Measurements from ENCODE around the gene MRPL23.

Gene MRPL23

GRCh38 chr11:1979607-1980006 lies 32.5 kb downstream of the MRPL23 start:
- Histone ChIP-seq H4K20me1 (ENCODE audit: low read depth, low read length) (no peaks in the 10 kb centered on the region), H3K4me2 (ENCODE audit: low read depth, low read length, poor library complexity, severe bottlenecking) (no peak overlapping the region)

DNA sequence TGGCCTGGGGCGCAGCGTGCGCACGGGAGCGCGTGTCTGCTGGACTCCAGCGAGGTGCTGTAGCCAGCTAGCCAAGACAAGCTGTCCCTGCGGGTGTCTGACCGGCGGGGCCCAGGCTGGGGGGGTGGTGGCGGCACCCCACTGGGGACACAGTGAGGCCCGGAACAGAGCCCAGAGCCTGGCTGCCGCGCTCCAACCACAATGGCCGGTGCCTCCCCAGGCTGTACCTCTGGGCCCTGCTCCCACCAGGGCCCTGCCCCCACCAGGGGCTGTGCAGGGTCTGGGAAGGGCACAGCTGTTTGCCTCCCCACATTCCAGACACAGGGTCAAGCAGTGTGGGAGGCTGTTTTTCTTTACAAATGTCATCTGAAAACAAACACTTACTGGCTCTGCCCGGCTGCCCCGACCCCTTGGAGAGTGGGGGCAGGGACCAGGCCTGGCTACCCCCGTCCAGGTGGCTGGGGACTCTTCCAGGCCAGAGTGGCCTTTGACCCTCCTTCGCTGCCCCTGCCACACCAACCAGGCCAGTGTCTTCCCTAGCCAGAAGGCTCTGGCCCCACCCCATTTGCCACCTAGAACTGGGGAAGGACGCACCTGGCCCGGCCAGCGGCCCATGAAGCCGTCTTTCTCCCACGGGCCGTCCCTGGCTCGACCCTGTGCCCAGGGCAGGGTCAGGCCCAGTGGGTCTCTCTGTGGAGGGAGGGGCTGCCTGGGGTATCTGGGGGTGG lies 35.9 kb downstream of the MRPL23 start:
- Histone ChIP-seq H4K20me1 (ENCODE audit: low read depth, low read length) (no peaks in the 10 kb centered on the region), H3K4me3 (ENCODE audit: insufficient read depth, low read length, poor library complexity, severe bottlenecking) (no peak overlapping the region), H3K9me3 (ENCODE audit: insufficient read depth, low read length) (no peaks in the 10 kb centered on the region), H3K9ac (ENCODE audit: low read length) (no peak overlapping the region), H3K36me3 (ENCODE audit: low read length) (no peaks in the 10 kb centered on the region), H3K4me2 (ENCODE audit: low read depth, low read length, poor library complexity, severe bottlenecking) (no peak overlapping the region), H3K79me2 (ENCODE audit: insufficient read depth, low read length) (no peaks in the 10 kb centered on the region), H3K9me2 (replicated peaks; ENCODE audit: insufficient read depth, low read length) (no peaks in the 10 kb centered on the region), H3K27me3 (ENCODE audit: low read length) (no peaks in the 10 kb centered on the region), H3F3A (ENCODE audit: insufficient read depth) (no peaks in the 10 kb centered on the region), H2AFZ (ENCODE audit: low read depth, low read length, severe bottlenecking) (no peak overlapping the region), H3K27ac (ENCODE audit: low read depth, low read length) (no peak overlapping the region)
- TF ChIP-seq CTCF (IDR thresholded peaks at IDR 0.05; ENCODE audit: insufficient read depth, low read length, poor library complexity, severe bottlenecking) (no peak), EZH2phosphoT487 (conservative IDR thresholded peaks at IDR 0.05; ENCODE audit: low read length) (no peak)

More at GRCh38 chr11:1979607-1980006, 32.5 kb downstream of the MRPL23 start:
- no peaks in the 10 kb centered on the region for H3K9me3 ChIP-seq (ENCODE audit: insufficient read depth, low read length)
- H2AFZ ChIP-seq (ENCODE audit: low read depth, low read length, severe bottlenecking) = no peak overlapping the region
- TF ChIP-seq CTCF (IDR thresholded peaks at IDR 0.05; ENCODE audit: insufficient read depth, low read length, poor library complexity, severe bottlenecking) = no peak
- no peaks in the 10 kb centered on the region for H3K9me2 ChIP-seq (replicated peaks; ENCODE audit: insufficient read depth, low read length)
- no peak overlapping the region for H3K9ac ChIP-seq (ENCODE audit: low read length)
- H3K27me3 ChIP-seq (ENCODE audit: low read length) = no peaks in the 10 kb centered on the region
- H3K4me3 ChIP-seq (ENCODE audit: insufficient read depth, low read length, poor library complexity, severe bottlenecking) = no peak overlapping the region
- H3K27ac ChIP-seq (ENCODE audit: low read depth, low read length) = no peak overlapping the region
- no peaks in the 10 kb centered on the region for H3K36me3 ChIP-seq (ENCODE audit: low read length)
- no peaks in the 10 kb centered on the region for H3F3A ChIP-seq (ENCODE audit: insufficient read depth)
- no peaks in the 10 kb centered on the region for H3K79me2 ChIP-seq (ENCODE audit: insufficient read depth, low read length)

- no peak for TF ChIP-seq EZH2phosphoT487 (conservative IDR thresholded peaks at IDR 0.05; ENCODE audit: low read length)
- no peak for TF ChIP-seq CTCF (IDR thresholded peaks at IDR 0.05; ENCODE audit: insufficient read depth, low read length, poor library complexity, severe bottlenecking)
- Histone ChIP-seq H4K20me1 (ENCODE audit: low read depth, low read length) (no peaks in the 10 kb centered on the region), H3K4me2 (ENCODE audit: low read depth, low read length, poor library complexity, severe bottlenecking) (no peak overlapping the region), H3K4me3 (ENCODE audit: insufficient read depth, low read length, poor library complexity, severe bottlenecking) (no peak overlapping the region), H3K36me3 (ENCODE audit: low read length) (no peaks in the 10 kb centered on the region), H3K9ac (ENCODE audit: low read length) (no peak overlapping the region), H3K9me2 (replicated peaks; ENCODE audit: insufficient read depth, low read length) (no peaks in the 10 kb centered on the region), H3F3A (ENCODE audit: insufficient read depth) (no peaks in the 10 kb centered on the region), H3K79me2 (ENCODE audit: insufficient read depth, low read length) (no peaks in the 10 kb centered on the region), H3K27me3 (ENCODE audit: low read length) (no peaks in the 10 kb centered on the region), H3K27ac (ENCODE audit: low read depth, low read length) (no peak overlapping the region), H2AFZ (ENCODE audit: low read depth, low read length, severe bottlenecking) (no peak overlapping the region), H3K9me3 (ENCODE audit: insufficient read depth, low read length) (no peaks in the 10 kb centered on the region)
Measured at GRCh38 chr11:1983601-1983961, 36.4 kb downstream of the MRPL23 start.

Data from SU-DHL-6 (cell line).